ENCODE results near the gene BRSK2.

The BRSK2 gene

DNA sequence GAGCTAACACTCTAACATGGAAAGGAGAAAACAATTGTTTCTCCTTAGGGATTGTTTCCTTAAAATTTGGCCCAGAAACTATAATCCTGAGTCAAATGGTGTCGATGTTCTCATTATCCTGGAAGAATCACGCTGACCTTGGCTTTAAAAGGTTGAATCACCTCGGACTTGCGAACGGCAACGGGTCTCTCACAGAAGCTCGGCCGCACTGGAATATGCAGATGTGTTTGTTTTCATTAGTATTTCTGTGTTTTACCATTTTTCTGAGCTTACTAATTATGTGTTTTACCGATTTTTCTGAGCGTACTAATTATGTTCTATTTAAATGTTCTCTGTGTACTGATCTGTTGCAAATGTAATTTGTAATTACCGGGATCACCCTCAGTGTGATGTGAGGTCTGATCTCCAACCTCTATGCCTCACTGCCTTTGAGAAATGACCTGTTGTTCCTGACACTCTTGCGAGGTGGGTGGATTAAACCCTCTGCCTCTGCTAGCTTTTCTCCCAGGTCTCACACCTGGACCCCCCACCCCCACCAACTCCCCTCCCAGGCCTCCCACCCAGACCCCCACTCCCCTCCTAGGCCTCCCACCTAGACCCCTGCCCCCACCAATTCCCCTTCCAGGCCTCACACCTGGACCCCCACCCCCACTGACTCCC, 38.3 kb upstream of the BRSK2 start:
- TF ChIP-seq CREB1 (IDR thresholded peaks at IDR 0.05; ENCODE audit: low read depth): no peak
- TF ChIP-seq TEAD4 (IDR thresholded peaks at IDR 0.05): no peak
- TF ChIP-seq EP300 (IDR thresholded peaks at IDR 0.05; ENCODE audit: borderline replicate concordance): no peak
- TF ChIP-seq TCF12 (IDR thresholded peaks at IDR 0.05; ENCODE audit: low read depth): no peak
- 0 out of 2 replicates have a peak, but pooled peaks have one; percentile 35 for TF ChIP-seq ZBTB7A (IDR thresholded peaks at IDR 0.05; ENCODE audit: low read depth)

DNA sequence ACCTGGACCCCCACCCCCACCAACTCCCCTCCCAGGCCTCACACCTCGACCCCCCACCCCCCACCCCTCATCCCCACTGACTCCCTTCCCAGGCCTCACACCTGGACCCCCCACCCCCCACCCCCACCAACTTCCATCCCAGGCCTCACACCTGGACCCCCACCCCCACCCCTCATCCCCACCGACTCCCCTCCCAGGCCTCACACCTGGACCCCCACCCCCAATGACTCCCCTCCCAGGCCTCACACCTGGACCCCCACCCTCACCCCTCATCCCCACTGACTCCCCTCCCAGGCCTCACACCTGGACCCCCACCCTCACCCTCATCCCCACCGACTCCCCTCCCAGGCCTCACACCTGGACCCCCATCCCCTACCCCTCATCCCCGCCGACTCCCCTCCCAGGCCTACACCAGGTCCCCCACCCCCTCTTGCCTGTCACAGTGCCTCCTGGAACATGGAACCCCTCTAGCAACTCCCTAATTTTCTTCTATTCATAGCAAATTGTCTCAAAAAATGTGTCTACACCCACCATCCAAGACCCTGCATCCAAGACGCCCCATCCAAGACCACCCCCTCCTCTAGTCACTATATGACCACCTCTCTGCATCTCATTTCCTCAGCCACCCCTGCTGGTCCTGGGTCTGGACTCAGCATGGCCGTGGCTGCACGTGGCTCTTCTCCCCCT, 36.9 kb upstream of the BRSK2 start:
- TF ChIP-seq MAX (IDR thresholded peaks at IDR 0.05) (no peak), YY1 (IDR thresholded peaks at IDR 0.05; ENCODE audit: low read depth) (no peak), TEAD4 (IDR thresholded peaks at IDR 0.05) (no peak), ZBTB7A (IDR thresholded peaks at IDR 0.05; ENCODE audit: low read depth) (no peak), TAF1 (IDR thresholded peaks at IDR 0.05; ENCODE audit: low read depth) (no peak), RAD21 (IDR thresholded peaks at IDR 0.05; ENCODE audit: low read depth) (no peak), NFIC (IDR thresholded peaks at IDR 0.05) (no peak)
- TF ChIP-seq, protein P1, sequence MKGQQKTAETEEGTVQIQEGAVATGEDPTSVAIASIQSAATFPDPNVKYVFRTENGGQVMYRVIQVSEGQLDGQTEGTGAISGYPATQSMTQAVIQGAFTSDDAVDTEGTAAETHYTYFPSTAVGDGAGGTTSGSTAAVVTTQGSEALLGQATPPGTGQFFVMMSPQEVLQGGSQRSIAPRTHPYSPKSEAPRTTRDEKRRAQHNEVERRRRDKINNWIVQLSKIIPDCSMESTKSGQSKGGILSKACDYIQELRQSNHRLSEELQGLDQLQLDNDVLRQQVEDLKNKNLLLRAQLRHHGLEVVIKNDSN (IDR thresholded peaks at IDR 0.05): no peak

- 0 out of 2 replicates have a peak, but pooled peaks have one; percentile 32 for TF ChIP-seq ZBTB7A (IDR thresholded peaks at IDR 0.05; ENCODE audit: low read depth)
- TF ChIP-seq EP300 (IDR thresholded peaks at IDR 0.05; ENCODE audit: borderline replicate concordance): no peak
- TF ChIP-seq TAF1 (IDR thresholded peaks at IDR 0.05; ENCODE audit: low read depth): no peak
- no peak for TF ChIP-seq CREB1 (IDR thresholded peaks at IDR 0.05; ENCODE audit: low read depth)
- no peak for TF ChIP-seq REST (IDR thresholded peaks at IDR 0.05; ENCODE audit: low read depth)
- no peak for TF ChIP-seq EGR1 (IDR thresholded peaks at IDR 0.05)
- no peak for TF ChIP-seq YY1 (IDR thresholded peaks at IDR 0.05; ENCODE audit: low read depth)
- 0 out of 2 replicates have a peak, but pooled peaks have one; percentile 16 for TF ChIP-seq TCF12 (IDR thresholded peaks at IDR 0.05; ENCODE audit: low read depth)
- TF ChIP-seq FOXM1 (IDR thresholded peaks at IDR 0.05; ENCODE audit: borderline replicate concordance, low read depth): no peak
- no peak for TF ChIP-seq CEBPB (IDR thresholded peaks at IDR 0.05)
- TF ChIP-seq, protein P1 (IDR thresholded peaks at IDR 0.05): no peak
- no peak for TF ChIP-seq NFIC (IDR thresholded peaks at IDR 0.05)
- TF ChIP-seq TEAD4 (IDR thresholded peaks at IDR 0.05): no peak
- TF ChIP-seq MAX (IDR thresholded peaks at IDR 0.05): 0 out of 2 replicates have a peak, but pooled peaks have one; percentile 21
- no peak for TF ChIP-seq RAD21 (IDR thresholded peaks at IDR 0.05; ENCODE audit: low read depth)
Observed at GRCh38 chr11:1353383-1354124, 36.2 kb upstream of the BRSK2 start.

GRCh38 chr11:1354125-1354938, 35.4 kb upstream of the BRSK2 start:
- no peak for TF ChIP-seq FOXM1 (IDR thresholded peaks at IDR 0.05; ENCODE audit: borderline replicate concordance, low read depth)
- no peak for TF ChIP-seq RAD21 (IDR thresholded peaks at IDR 0.05; ENCODE audit: low read depth)
- peak; percentile 77; the same call in 1 of the 2 replicates for TF ChIP-seq MAX (IDR thresholded peaks at IDR 0.05)

- TF ChIP-seq TEAD4 (IDR thresholded peaks at IDR 0.05) (no peak), EP300 (IDR thresholded peaks at IDR 0.05; ENCODE audit: borderline replicate concordance) (no peak), CEBPB (IDR thresholded peaks at IDR 0.05) (no peak), MAX (IDR thresholded peaks at IDR 0.05) (no peak), NFIC (IDR thresholded peaks at IDR 0.05) (no peak), FOXM1 (IDR thresholded peaks at IDR 0.05; ENCODE audit: borderline replicate concordance, low read depth) (no peak)
Observed at GRCh38 chr11:1356007-1356435, 33.7 kb upstream of the BRSK2 start.

DNA sequence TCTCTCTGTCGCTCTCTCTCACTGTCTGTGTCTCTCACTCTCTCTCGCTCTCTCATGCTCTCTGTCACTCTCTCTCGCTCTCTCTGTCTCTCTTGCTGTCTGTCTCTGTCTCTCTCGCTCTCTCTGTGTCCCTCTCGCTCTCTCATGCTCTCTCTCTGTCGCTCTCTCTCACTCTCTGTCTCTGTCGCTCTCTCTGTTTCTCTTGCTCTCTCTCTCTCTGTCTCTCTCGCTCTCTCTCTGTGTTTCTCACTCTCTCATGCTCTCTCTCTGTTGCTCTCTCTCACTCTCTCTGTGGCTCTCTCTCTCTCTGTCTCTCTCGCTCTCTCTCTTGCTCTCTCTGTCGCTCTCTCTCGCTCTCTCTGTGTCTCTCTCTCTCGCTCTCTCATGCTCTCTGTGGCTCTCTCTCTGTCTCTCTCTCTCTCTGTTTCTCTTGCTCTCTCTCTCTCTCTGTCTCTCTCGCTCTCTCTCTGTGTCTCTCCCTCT, 33.2 kb upstream of the BRSK2 start:
- no peak for TF ChIP-seq YY1 (IDR thresholded peaks at IDR 0.05; ENCODE audit: low read depth)
- TF ChIP-seq TEAD4 (IDR thresholded peaks at IDR 0.05): no peak
- TF ChIP-seq RAD21 (IDR thresholded peaks at IDR 0.05; ENCODE audit: low read depth): no peak
- no peak for TF ChIP-seq TAF1 (IDR thresholded peaks at IDR 0.05; ENCODE audit: low read depth)
- TF ChIP-seq FOXM1 (IDR thresholded peaks at IDR 0.05; ENCODE audit: borderline replicate concordance, low read depth): no peak
- TF ChIP-seq EGR1 (IDR thresholded peaks at IDR 0.05): no peak
- TF ChIP-seq MAX (IDR thresholded peaks at IDR 0.05): no peak
- TF ChIP-seq, protein P1 (IDR thresholded peaks at IDR 0.05): no peak
- TF ChIP-seq ZBTB7A (IDR thresholded peaks at IDR 0.05; ENCODE audit: low read depth): no peak
- TF ChIP-seq NFIC (IDR thresholded peaks at IDR 0.05): no peak
- no peak for TF ChIP-seq REST (IDR thresholded peaks at IDR 0.05; ENCODE audit: low read depth)
- no peak for TF ChIP-seq CREB1 (IDR thresholded peaks at IDR 0.05; ENCODE audit: low read depth)
